IMR-90 (cell line): ENCODE measurements around the gene RPS6KA5. TPM values are rescaled to one million over a fixed set of nuclear protein-coding genes. Genes with fewer than 3 reads are reported as not detected.

Experiments used
- ATAC-seq: fragments of 200-7000 bp; cut with Tn5 transposase; 2 replicates; pipeline ENCODE4 v1.9.1; 2020; ENCODE audit warnings: low read depth, mild to moderate bottlenecking, moderate library complexity
- BruUV-seq: library from RNA; stranded (reverse); fragments of 400-500 nt; replicated peaks from 2 replicates; lab custom pipeline; 2021; lab: Mats Ljungman, UMichigan
- CTCF ChIA-PET: fragments of 300-600 bp; formaldehyde crosslinking; extraction: SDS; loops from one replicate; lab custom pipeline; 2021; ENCODE audit warnings: antibody characterized with exemption; lab: Yijun Ruan, JAX
- POLR2A ChIA-PET: fragments of 300-600 bp; sonication (Branson Sonifier 250); formaldehyde crosslinking; loops from one replicate; lab custom pipeline; 2022; ENCODE audit warnings: antibody characterized with exemption; ENCODE audit not compliant: unreplicated experiment; lab: Charles Lee
- DNase-seq: peaks from one replicate; pipeline ENCODE4 v3.0.0; 2013
- H2AFZ ChIP-seq: replicated peaks from 2 replicates; pipeline ENCODE3; 2013; ENCODE audit warnings: low read length, mild to moderate bottlenecking; ENCODE audit not compliant: poor library complexity
- H2AK5ac ChIP-seq: 2 replicates; pipeline ENCODE4 v1.6.1; 2013; ENCODE audit warnings: low read depth, low read length, inconsistent platforms
- H2AK9ac ChIP-seq: replicated peaks from 2 replicates; pipeline ENCODE3; 2013; ENCODE audit warnings: mild to moderate bottlenecking, low read depth, low read length, moderate library complexity; ENCODE audit not compliant: poor library complexity
- H2BK120ac ChIP-seq: 2 replicates; pipeline ENCODE4 v1.6.1; 2013; ENCODE audit warnings: low read depth, low read length, inconsistent platforms
- H2BK15ac ChIP-seq: 3 replicates; pipeline ENCODE4 v1.6.1; 2013; ENCODE audit warnings: low read depth, low read length, inconsistent platforms
- H2BK20ac ChIP-seq: 2 replicates; pipeline ENCODE4 v1.6.1; 2013; ENCODE audit warnings: low read depth, mild to moderate bottlenecking, inconsistent platforms, low read length, moderate library complexity
- H2BK5ac ChIP-seq: 2 replicates; pipeline ENCODE4 v1.6.1; 2013; ENCODE audit warnings: mild to moderate bottlenecking, low read depth, low read length, inconsistent platforms; ENCODE audit not compliant: poor library complexity, severe bottlenecking
- H3K14ac ChIP-seq: replicated peaks from 2 replicates; pipeline ENCODE4 v1.6.1; 2013; ENCODE audit warnings: low read depth, low read length, inconsistent platforms
- H3K18ac ChIP-seq: 2 replicates; pipeline ENCODE4 v1.6.1; 2013; ENCODE audit warnings: low read depth, low read length, control low read depth
- H3K23ac ChIP-seq: 2 replicates; pipeline ENCODE4 v1.6.1; 2013; ENCODE audit warnings: low read depth, low read length, inconsistent platforms
- H3K27ac ChIP-seq: 2 replicates; pipeline ENCODE4 v1.5.1; 2013; ENCODE audit warnings: mild to moderate bottlenecking, control low read depth, low read length; ENCODE audit not compliant: insufficient read depth
- H3K27me3 ChIP-seq: 2 replicates; pipeline ENCODE4 v1.6.1; 2013; ENCODE audit warnings: low read length; ENCODE audit not compliant: control insufficient read depth, insufficient read depth
- H3K36me3 ChIP-seq: 2 replicates; pipeline ENCODE4 v1.6.1; 2013; ENCODE audit warnings: low read length, mixed read lengths; ENCODE audit not compliant: control insufficient read depth, insufficient read depth
- H3K4ac ChIP-seq: 2 replicates; pipeline ENCODE4 v1.6.1; 2013; ENCODE audit warnings: low read depth, low read length, inconsistent platforms
- H3K4me1 ChIP-seq: 2 replicates; pipeline ENCODE4 v1.6.1; 2013; ENCODE audit warnings: low read length, mixed read lengths; ENCODE audit not compliant: control insufficient read depth, insufficient read depth
- H3K4me2 ChIP-seq: 2 replicates; pipeline ENCODE4 v1.6.1; 2013; ENCODE audit warnings: low read depth, mild to moderate bottlenecking, control low read depth, low read length, moderate library complexity
- H3K4me3 ChIP-seq: 2 replicates; pipeline ENCODE4 v1.5.1; 2013; ENCODE audit warnings: low read depth, mild to moderate bottlenecking, control low read depth, low read length, moderate library complexity; ENCODE audit not compliant: insufficient read depth
- H3K56ac ChIP-seq: 2 replicates; pipeline ENCODE4 v1.6.1; 2013; ENCODE audit warnings: low read length, inconsistent platforms; ENCODE audit not compliant: insufficient read depth; ENCODE audit errors: extremely low read depth
- H3K79me1 ChIP-seq, 2 experiments: 2 replicates each; pipeline ENCODE4 v1.6.1; 2013; ENCODE audit warnings: low read length in 2 of 2, inconsistent platforms in 1 of 2, low read depth in 1 of 2
- H3K9ac ChIP-seq: 2 replicates; pipeline ENCODE4 v1.6.1; 2013; ENCODE audit warnings: low read depth, low read length, control low read depth
- H3K9me1 ChIP-seq: 2 replicates; pipeline ENCODE4 v1.6.1; 2013; ENCODE audit warnings: low read length, inconsistent platforms; ENCODE audit not compliant: insufficient read depth
- H3K9me3 ChIP-seq: 2 replicates; pipeline ENCODE4 v1.6.1; 2013; ENCODE audit warnings: low read length; ENCODE audit not compliant: control insufficient read depth, insufficient read depth
- H4K20me1 ChIP-seq: 2 replicates; pipeline ENCODE4 v1.6.1; 2013; ENCODE audit warnings: low read length, inconsistent platforms; ENCODE audit not compliant: insufficient read depth
- H4K5ac ChIP-seq: 2 replicates; pipeline ENCODE4 v1.6.1; 2013; ENCODE audit warnings: mild to moderate bottlenecking, low read depth, low read length, control low read depth
- H4K8ac ChIP-seq, 2 experiments: 2 replicates each; pipeline ENCODE4 v1.6.1; 2013; ENCODE audit warnings: low read depth in 2 of 2, low read length in 2 of 2, control low read depth in 1 of 2, inconsistent platforms in 1 of 2
- H4K91ac ChIP-seq: 2 replicates; pipeline ENCODE4 v1.6.1; 2013; ENCODE audit warnings: low read depth, low read length, inconsistent platforms; ENCODE audit not compliant: insufficient read depth
- BHLHE40 ChIP-seq: fragments of 150-350 bp; IDR thresholded peaks from 2 replicates; pipeline ENCODE4 v1.6.1; 2016; ENCODE audit warnings: mild to moderate bottlenecking, low read depth, low read length
- CEBPB ChIP-seq: IDR thresholded peaks from 2 replicates; pipeline ENCODE4 v1.6.1; 2012; ENCODE audit warnings: low read depth, low read length, improper control_type of control experiment
- CTCF ChIP-seq: conservative IDR thresholded peaks from 2 replicates; pipeline ENCODE4 v1.5.1; 2012; ENCODE audit warnings: mild to moderate bottlenecking, low read depth, low read length, improper control_type of control experiment
- ELK1 ChIP-seq: fragments of 150-350 bp; IDR thresholded peaks from 2 replicates; pipeline ENCODE4 v1.6.1; 2016; ENCODE audit warnings: low read depth, mild to moderate bottlenecking, low read length, moderate library complexity, borderline replicate concordance
- FOS ChIP-seq: fragments of 150-350 bp; IDR thresholded peaks from 2 replicates; pipeline ENCODE4 v1.6.1; 2016; ENCODE audit warnings: low read depth, low read length
- MAZ ChIP-seq: IDR thresholded peaks from 2 replicates; pipeline ENCODE4 v1.6.1; 2012; ENCODE audit warnings: low read depth, mild to moderate bottlenecking, low read length, improper control_type of control experiment, moderate library complexity, borderline replicate concordance
- MXI1 ChIP-seq: IDR thresholded peaks from 2 replicates; pipeline ENCODE4 v1.6.1; 2012; ENCODE audit warnings: low read depth, mild to moderate bottlenecking, low read length, moderate library complexity, borderline replicate concordance
- NFE2L2 ChIP-seq: fragments of 150-350 bp; IDR thresholded peaks from 2 replicates; pipeline ENCODE4 v1.6.1; 2016; ENCODE audit warnings: low read depth, mild to moderate bottlenecking, low read length
- RAD21 ChIP-seq: IDR thresholded peaks from 2 replicates; pipeline ENCODE4 v1.6.1; 2012; ENCODE audit warnings: low read length, improper control_type of control experiment
- RCOR1 ChIP-seq: IDR thresholded peaks from 2 replicates; pipeline ENCODE4 v1.6.1; 2012; ENCODE audit warnings: mild to moderate bottlenecking, low read length, improper control_type of control experiment; ENCODE audit not compliant: insufficient replicate concordance
- RFX5 ChIP-seq: IDR thresholded peaks from 2 replicates; pipeline ENCODE4 v1.8.0; 2012; ENCODE audit warnings: low read depth, mild to moderate bottlenecking, low read length, moderate library complexity
- USF2 ChIP-seq: fragments of 150-350 bp; IDR thresholded peaks from 2 replicates; pipeline ENCODE4 v1.6.1; 2017; ENCODE audit warnings: mild to moderate bottlenecking, antibody characterized with exemption, low read length, low read depth
- dilution Hi-C: fragments of 300-500 bp; cut with HindIII; formaldehyde crosslinking; loops from one replicate; pipeline ENCODE4 v1.14.3; 2018; ENCODE audit warnings: low sequenced_read_pairs; ENCODE audit not compliant: unreplicated experiment
- in situ Hi-C: fragments of 300-500 bp; cut with MboI; formaldehyde crosslinking; loops from 3 replicates; pipeline ENCODE4 v1.14.3; 2019; ENCODE audit warnings: low sequenced_read_pairs, inconsistent platforms, mixed read lengths
- intact Hi-C: fragments of 100-400 bp; cut with micrococcal nuclease; formaldehyde crosslinking; loops from 2 replicates; pipeline ENCODE4 v1.10.0; 2022
- polyA plus RNA-seq, 3 experiments: library from polyadenylated mRNA; depleted of rRNA; stranded (reverse); fragments of >200 nt; gene quantifications; 2 replicates each; pipeline ENCODE4 v1.2.3, GENCODE V29; 2012; ENCODE audit warnings: low replicate concordance in 1 of 3
- total RNA-seq: library from RNA; depleted of rRNA; stranded (reverse); fragments of >200 nt; gene quantifications from 2 replicates; pipeline ENCODE4 v1.2.3, GENCODE V29; 2012

RPS6KA5 gene
- total and polyA plus RNA-seq, 2 of the 4 experiments (the other 2 are of a cell fraction), result 0.36 TPM

GRCh38 chr14:90892970-90893369 lies 167.5 kb downstream of the RPS6KA5 start:
- Histone ChIP-seq H3K27me3 (no peaks in the 10 kb centered on the region), H3K4me3 (no peak overlapping the region), H3K79me1 (no peaks in the 10 kb centered on the region), H3K18ac (no peak overlapping the region), H3K9me3 (no peaks in the 10 kb centered on the region), H2AK9ac (no peak overlapping the region), H2BK5ac (no peak overlapping the region), H3K9ac (no peak overlapping the region), H3K23ac (no peak overlapping the region), H3K4me2 (no peak overlapping the region), H3K36me3 (no peaks in the 10 kb centered on the region), H4K5ac (no peak overlapping the region), H4K91ac (no peak overlapping the region), H4K20me1 (no peaks in the 10 kb centered on the region), H3K9me1 (no peaks in the 10 kb centered on the region), H2BK120ac (no peak overlapping the region), H2BK15ac (no peak overlapping the region), H2BK20ac (no peak overlapping the region), H3K4me1 (no peaks in the 10 kb centered on the region), H3K14ac (no peak overlapping the region), H2AFZ (no peak overlapping the region), H4K8ac (no peak overlapping the region), H3K56ac (no peak overlapping the region), H2AK5ac (no peak overlapping the region), H3K4ac (no peak overlapping the region), H3K27ac (no peak overlapping the region)
- BruUV-seq, result no TSS peak
- CTCF ChIA-PET, result no interaction called here
- TF ChIP-seq NFE2L2 (no peak), CEBPB (no peak), MAZ (no peak), MXI1 (no peak), USF2 (no peak), RCOR1 (no peak), BHLHE40 (no peak), RFX5 (no peak), CTCF (no peak), ELK1 (no peak), RAD21 (no peak), FOS (no peak)
- in situ Hi-C loops (no loop called here), dilution Hi-C loops (no loop called here), intact Hi-C loops (no loop called here)
- ATAC-seq, result no peak
- POLR2A ChIA-PET, result no interaction called here
- no peak for DNase-seq
